Activated naive CD8-positive, alpha-beta T cell treated with anti-CD3 and anti-CD28 coated beads, Interleukin-2, amount 50 U/mL, for 16 hours (primary cell): Measurements from ENCODE around the gene OSBPL6.
"Not testable (repeated sequence)": the region's sequence is repeated elsewhere in the genome, so short reads cannot be mapped to it uniquely, and the experiment has no call there.

ENCODE experiments used
- DNase-seq: peaks from one replicate; pipeline ENCODE4 v3.0.0-alpha.2; 2020; ENCODE audit warnings: low read depth, low spot score

The OSBPL6 gene

DNA sequence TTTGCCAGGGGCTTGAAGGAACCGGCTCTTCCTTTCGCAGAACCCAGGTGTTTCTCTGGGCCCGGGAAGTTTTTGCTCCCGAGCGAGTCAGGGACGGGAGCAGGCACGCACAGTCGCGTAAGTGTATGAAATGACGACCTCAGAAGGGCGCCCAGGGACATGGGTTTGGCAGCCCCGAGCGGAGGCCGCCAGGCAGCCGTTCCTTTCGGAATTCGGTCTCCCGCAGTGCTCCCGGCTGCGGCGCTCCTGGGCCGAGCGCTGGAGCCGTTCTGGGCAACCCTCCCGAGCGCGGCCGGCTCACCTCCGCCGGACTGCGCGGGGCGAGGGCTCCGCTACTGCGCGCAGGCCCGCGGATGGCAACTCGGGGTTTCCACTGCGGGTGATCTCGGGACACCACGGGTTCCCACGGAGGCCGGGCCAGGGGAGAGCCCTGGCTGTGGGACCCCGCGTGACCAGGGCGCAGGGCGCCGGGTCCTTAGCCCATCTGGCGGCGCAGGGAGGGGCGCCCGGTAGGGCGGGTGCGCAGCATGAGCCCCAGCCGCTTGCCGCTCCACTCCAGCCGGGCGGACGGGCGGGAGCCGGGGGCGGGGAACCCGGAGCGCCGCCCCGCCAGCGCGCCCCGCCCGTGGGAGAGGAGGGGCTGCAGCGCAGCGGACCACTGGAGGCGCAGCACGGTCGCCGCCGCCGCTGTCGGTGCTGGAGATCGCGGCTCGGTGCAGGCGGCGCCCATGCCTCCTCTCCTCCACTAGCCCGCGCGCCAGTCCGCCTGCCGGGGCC is at the start of gene OSBPL6:
Gene OSBPL6, plus strand, starts transcription at position 690 of the 777 bp plus-strand sequence. CDS start 111,673 bp downstream, outside the sequence.
- peak; percentile 15 for DNase-seq

DNA sequence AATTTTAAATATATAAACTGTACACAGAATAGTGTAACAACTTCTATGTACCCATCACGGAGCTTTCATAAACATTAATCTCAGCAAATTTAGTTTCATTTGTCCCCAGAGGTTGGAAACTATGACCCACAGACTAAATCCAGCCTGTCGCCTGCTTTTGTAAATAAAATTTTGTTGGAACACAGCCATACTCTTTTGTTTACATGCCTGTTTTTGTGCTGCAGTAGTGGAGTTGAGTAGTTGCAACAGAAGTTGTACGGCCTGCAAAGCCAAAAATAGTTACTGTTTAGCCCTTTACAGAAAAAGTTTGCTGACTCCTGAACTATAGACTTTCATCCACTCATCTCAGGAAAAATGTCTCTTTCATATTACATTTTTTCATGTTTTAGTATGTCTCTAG is 42.3 kb upstream of the OSBPL6 start:
- DNase-seq = no peak

DNA sequence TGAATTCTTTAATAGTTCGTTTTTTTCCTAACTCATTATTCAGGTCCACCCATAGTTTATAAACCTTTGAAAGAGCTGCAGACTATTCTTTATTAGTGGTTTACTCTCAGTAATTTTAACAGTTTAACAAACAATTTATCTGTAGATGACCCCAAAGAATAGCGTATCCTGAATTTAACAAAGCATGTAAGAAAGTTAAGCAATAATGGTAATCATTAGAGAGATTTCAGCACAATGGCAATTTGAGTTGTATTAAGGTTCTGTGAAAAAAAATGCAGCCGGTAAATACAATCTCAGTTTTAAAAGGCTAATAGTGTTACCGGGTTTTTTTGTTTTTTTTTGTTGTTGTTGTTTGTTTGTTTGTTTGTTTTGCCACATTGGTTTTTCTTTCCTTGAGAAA is 41.8 kb upstream of the OSBPL6 start:
- no peak for DNase-seq

DNA sequence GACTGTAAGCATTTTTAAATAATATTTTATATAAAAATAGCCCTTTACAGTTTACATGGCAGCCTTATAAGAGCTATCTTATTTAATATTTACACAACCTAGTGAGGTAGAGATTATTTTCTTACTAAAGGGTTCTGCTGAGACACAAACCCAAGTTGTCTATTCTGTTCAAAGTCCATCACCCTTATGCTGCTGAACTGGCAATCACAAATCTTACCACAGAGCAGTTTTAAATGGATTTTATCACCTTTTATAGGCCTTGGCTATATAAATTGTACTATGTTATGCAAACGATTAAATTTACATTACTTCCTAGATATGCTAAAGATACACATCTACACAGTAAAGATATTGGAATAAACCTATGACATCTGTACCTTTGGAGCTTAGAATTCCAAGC is 41.3 kb upstream of the OSBPL6 start:
- no peak for DNase-seq

DNA sequence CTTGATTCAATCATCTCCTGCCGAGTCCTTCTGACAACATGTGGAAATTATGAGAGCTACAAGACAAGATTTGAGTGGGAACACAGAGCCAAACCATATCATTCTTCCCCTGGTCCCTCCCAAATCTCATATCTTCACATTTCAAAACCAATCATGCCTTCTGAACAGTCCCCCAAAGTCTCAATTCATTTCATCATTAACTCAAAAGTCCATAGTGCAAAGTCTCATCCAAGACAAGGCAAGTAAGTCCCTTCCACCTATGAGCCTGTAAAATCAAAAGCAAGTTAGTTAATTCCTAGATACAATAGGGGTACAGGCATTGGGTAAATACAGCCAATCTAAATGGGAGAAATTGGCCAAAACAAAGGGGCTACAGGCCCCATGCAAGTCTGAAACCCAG is 40.4 kb upstream of the OSBPL6 start:
- not testable (repeated sequence) for DNase-seq

DNA sequence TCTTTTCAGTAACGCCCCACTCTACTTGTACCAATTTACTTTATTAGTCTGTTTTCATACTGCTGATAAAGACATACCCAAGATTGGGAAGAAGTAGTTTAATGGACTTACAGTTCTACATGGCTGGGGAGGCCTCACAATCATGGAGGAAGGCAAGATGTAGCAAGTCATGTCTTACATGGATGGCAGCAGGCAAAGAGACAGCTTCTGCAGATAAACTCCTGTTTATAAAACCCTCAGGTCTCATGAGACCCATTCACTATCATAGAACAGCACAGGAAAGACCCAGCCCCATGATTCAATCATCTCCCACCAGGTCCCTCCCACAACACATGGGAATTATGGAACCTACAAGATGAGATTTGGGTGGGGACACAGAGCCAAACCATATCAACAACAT is 38.8 kb upstream of the OSBPL6 start:
- DNase-seq = no peak

DNA sequence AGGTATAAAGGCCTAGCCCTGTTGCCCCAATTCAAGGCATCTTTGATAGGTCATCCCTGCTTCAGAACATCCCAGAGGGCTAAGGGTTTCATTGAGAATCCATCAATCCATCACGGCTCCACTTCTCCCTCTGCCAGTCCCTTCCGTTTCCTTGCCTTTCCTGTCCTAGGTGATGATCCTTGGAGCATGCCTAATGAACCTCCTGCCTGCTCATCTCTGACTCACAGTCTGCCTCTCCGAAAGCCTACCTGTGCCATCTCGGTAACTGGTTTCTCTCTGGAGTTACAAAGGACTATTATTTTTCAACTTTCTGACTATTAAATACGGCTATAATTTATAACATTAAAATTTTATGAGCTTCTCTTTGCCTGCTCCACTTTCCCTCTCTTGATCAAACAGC is 36.7 kb upstream of the OSBPL6 start:
- no peak for DNase-seq

DNA sequence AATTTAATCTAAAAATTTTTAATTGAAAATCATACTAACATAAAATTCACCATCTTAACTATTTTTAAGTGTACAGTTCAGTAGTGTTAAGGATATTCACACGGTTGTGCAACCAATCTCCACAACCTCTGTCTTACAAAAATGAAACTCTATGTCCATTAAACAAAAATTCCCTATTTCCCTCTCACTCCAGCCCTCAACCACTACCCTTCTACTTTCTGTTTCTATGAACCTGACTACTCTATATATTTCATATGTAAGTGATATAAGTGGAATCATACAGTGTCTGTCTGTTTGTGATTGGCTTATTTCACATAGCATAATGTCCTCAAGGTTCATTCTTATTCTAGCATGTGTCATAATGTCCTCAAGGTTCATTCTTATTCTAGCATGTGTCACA is 34.3 kb upstream of the OSBPL6 start:
- no peak for DNase-seq

DNA sequence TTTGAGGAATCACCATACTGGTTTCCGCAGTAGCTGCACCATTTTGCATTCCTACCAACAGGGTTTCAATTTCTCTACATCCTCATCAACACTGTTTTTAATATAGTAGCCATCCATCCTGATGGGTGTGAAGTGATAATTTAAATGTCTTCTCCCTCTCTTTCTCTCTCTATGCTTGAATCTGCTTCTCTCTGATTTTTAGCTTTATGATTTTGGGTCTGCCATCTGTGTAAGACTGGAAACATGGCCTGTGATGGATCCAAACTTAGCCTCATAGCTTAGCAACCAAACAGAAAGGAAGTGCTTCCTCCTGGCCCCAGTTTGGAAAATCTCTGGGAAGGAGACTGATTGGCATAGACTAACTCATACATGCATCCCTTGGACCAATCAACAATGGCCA is 33.7 kb upstream of the OSBPL6 start:
- DNase-seq = no peak

DNA sequence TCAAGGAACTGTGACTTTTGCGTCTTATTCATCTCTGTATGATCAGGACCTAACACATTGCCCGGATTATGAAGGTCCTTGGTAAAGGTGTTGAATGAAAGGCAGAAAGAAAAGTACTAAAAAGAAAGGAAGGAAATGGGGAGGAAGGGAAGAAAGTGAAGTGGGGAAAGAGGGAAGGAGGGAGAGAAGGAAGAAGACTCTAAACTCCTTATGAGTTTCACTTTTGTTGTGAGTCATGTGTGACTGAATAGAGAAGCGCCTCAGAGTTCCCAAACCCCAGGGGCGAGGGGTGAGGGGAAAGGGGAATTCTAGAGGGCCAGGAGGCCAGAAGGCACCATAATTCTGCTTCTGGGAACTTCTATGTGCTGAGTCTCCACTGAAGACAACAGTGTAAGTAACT is 30.9 kb upstream of the OSBPL6 start:
- DNase-seq = no peak

DNA sequence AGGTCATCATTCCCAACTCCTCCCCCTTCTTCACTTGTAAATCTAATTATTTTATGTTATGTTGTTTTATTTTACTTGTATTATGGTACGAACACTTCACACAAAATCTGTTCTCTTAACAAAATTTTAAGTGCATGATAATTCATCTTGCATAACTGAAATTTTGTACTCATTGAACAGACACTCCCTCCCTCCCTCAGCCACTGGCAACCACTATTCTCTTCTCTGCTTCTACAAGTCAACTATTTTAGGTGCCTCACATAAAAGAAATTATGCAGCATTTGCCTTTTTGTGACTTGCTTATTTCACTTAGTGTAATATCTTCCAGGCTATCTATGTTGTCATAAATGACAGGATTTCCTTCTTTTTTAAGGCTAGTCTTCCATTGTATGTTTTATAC is 30.4 kb upstream of the OSBPL6 start:
- DNase-seq = no peak

DNA sequence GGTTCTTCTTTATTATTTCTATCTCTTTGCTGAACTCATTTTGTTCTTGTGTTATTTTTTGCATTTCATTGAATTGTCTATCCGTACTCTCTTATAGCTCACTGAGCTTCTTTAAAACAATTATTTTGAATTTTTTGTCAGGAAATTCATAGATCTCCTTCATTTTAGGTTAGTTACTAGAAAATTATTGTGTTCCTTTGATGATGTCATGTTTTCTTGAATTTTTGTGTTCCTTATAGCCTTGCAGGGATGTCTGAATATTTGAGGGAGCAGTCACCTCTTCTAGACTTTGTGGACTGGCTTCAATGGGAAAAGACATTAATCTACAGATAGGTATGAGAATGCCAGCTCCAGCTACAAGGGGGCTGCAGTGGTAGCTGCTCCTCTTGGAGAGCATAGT is 20.7 kb upstream of the OSBPL6 start:
- no peak for DNase-seq

DNA sequence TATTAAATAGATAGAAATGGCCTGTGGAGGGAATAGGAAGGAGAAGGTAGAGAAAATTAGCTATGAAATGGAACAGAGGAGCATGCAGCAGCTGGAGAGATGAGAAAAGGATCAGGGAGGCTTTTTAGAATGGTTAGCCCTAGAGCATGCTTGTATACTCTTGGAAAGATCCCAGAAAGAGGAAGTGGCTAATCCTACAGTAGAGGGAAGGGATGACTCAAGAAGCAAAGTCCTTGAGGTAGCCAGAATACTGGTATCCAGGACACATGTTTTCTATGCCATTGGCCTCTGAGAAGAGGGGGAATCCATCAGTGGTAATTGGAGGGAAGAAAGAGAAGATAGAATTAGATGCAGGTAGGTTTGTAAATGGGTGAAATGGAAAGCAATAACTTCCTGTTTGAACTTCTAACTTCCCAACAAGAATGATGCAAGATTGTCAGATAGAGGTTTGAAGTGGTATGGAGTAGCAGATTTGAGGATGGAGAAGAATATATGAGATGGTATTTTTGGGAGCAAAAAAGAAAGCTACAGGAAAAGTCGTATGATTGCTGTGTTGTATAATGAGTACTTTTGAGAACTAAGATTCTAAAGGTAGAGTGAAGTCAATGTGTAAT is 17.1 kb upstream of the OSBPL6 start:
- no peak for DNase-seq

DNA sequence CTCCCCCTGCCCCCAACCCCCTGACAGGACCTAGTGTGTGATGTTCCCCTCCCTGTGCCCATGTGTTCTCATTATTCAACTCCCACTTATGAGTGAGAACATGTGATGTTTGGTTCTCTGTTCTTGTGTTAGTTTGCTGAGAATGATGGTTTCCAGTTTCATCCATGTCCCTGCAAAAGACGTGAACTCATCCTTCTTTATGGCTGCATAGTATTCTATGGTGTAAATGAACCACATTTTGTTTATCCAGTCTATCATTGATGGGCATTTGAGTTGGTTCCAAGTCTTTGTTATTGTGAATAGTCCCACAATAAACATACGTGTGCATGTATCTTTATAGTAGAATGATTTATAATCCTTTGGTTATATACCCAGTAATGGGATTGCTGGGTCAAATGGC is 13.7 kb upstream of the OSBPL6 start:
- DNase-seq = not testable (repeated sequence)

DNA sequence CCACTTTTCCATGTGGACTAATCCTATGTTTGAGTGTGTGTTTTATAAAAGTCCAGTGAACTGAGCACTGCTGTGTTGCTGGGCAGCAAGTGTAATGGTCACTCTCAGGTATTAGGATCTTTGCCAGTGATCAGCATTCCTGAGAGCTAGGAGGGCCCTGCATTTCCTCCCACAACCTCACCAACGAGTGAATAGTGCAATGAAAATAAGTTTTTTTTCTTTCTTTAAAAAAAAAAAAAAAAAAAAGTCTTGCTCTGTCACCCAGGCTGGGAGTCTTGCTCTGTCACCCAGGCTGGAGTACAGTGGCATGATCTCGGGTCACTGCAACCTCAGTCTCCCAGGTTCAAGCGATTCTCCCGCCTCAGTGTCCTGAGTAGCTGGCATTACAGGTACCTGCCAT is 6.5 kb upstream of the OSBPL6 start:
- no peak for DNase-seq

DNA sequence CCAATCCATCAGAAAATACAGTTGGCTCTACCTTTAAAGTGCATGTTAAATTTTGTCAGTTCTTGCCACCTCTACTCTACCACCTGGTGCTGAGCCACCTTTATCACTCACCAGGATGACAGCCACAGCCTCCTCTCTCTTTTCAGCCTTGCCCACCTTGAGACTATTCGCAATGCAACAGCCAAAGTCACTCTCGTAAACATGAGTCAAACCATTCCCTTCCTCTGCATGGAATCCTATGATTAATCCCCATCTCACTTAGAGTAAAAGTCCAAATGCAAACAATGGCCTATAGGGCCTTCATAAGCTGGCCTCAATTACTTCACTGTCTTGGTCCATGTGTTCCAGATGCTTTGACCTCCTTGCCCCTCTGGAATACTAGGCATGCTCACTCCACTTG is 5.8 kb upstream of the OSBPL6 start:
- no peak for DNase-seq

DNA sequence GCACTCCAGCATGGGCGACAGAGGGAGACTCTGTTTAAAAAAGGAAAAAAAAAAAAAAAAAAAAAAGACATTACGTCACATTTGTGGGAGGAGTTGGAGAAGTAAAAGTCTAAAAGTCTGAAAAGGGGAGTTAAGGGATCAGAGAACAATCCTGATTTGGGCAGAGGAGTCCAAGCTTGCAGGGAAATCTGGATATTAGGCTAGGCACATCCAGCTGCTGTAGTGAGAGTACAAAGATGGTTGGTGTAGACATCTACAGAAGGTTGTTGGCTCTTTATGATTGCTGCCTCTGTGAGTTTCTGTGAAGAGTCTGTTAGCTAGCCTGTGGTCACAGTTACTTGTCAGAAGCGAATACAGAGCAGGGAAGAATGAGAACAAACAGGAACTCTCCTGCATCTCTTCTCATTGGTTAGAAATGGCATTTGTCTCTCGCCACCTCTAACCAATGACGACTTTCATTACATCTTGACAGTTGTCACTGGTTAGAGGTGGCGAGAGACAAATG is 3.3 kb upstream of the OSBPL6 start:
- DNase-seq = no peak

DNA sequence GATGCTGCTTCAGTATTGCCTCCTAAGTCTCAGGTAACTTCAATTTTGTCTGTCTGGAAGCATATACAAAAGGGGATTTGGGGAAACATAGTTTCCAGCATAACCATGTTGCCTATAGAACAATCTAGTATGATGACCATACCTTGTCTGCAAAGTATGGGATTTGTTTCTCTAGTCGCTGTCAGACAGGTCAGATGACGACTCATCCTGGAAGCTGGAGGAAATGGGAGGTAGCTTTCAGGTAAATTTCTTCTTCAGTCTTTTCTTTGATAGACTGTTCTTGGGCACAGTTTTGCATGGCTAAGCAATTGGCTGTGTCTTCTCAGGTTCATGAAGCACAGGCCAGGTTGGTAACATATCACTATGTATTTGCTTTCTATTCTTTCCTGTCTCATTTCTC is 2.8 kb upstream of the OSBPL6 start:
- no peak for DNase-seq

DNA sequence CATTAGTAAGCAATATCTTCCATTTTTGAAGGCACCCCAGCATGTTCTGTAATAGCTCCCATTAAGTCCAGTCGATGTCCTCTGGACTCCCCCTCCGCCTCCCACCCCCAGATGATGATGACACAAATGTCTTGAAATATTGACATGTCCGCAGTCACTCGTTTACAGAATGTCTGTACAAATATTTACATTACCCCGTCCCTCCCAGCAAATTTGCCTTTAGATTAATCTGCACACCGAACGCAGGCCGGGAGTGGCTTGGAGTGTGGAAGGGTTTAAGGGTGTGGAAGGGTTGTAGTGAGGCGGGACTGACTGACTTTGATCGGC is 853 bp upstream of the OSBPL6 start:
- DNase-seq = no peak

DNA sequence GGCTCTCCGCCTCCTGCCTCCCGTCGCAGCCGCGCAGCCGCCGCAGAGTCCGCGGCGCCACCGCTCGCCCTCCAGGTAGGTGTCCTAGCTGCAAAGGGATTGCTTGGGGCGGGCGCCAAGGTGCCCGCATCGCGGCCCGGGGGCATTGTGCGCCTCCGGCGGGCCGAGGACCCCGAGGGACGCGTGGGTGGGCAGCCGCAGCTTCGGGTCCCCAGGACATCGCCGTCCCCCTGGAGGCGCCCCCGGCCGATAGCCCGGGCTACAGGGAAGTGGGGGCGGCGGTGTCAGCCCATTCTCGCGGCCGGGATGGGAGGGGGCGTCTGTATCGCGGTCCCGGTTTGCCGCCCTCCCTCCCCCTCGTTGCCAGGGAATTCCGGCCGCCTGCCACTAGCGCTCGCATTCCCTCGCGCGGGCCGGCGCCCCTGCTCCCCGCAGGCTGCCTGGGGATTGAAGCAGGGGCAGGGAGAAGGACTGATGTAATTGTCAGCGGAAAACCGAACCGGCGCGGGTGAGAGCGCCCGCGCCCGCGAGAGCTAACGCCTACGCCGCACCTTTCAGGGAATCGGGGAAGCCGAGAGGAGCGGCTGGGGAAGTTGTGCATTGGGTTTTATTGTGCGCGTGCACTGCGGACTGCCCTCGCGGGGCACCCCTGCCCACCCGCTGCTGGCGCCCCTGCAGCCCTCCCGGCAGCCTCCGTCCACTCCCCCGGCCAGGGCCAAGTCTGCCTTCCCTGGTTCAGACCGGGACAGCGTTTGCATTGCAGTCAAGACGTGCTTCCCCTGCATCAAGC is 483 bp downstream of the OSBPL6 start:
- DNase-seq = no peak

DNA sequence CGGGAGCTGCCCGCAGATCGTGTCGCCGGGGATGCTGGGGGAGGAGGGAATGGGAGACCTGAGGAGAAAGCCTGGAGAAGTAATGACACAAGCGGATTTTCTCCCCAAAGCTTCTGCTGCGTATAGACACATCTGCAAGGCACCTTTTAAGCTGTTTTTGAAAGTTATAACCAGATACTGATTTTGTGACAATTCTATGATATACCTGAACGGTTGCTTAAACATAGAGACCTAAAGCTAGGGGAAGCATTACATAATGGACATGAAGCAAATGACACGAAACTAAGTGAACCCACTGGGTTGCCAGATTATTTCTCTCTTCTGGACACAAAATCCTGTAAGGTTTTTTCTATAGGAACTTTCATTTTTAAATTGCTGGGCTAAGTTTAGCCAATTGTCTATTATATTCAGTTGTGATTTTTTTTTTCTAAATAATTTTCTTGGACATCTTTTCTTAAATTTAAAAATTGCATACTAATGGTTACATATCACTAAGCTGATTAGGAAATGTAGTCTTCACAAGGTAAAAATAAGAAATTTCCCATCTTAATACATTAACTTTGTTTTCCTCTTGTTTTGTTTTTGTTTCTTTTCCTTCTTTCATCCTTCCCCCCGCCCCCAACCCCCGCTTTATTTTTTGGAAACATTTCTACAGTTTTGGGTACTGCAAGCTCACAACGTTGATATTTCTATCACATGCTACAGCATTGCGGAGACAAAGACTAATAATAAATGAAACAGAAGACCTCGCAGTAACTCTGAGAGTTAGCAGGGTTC is 1.3 kb downstream of the OSBPL6 start:
- no peak for DNase-seq

DNA sequence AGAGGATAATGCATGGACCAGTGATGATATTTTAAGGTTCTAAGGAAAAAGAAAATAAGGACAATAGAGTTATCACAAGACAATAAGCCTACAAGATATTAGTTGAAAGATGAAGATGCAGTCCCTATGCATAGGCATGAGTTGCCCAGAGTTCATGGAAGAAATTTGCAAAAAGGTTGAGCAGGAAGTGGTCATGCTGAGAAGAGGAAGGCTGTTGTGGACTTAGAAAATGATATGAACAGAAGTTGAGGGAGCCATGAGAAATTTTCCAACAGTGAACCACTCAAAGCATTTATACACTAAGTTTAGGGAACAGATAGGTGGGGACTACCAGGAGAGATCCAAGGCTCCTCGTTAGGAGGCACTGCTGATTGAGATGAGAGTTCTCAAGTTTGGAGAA is 3.5 kb downstream of the OSBPL6 start:
- no peak for DNase-seq
